GM18498 (cell line): ENCODE measurements around the gene FAM120A.
"Not testable (repeated sequence)": the region's sequence is repeated elsewhere in the genome, so short reads cannot be mapped to it uniquely, and the experiment has no call there.

Experiments
- ATAC-seq: cut with Tn5 transposase; IDR thresholded peaks from one replicate; pipeline ENCODE4 v1.9.1; 2021; ENCODE audit warnings: mild to moderate bottlenecking, moderate library complexity; ENCODE audit not compliant: unreplicated experiment

Gene FAM120A

DNA sequence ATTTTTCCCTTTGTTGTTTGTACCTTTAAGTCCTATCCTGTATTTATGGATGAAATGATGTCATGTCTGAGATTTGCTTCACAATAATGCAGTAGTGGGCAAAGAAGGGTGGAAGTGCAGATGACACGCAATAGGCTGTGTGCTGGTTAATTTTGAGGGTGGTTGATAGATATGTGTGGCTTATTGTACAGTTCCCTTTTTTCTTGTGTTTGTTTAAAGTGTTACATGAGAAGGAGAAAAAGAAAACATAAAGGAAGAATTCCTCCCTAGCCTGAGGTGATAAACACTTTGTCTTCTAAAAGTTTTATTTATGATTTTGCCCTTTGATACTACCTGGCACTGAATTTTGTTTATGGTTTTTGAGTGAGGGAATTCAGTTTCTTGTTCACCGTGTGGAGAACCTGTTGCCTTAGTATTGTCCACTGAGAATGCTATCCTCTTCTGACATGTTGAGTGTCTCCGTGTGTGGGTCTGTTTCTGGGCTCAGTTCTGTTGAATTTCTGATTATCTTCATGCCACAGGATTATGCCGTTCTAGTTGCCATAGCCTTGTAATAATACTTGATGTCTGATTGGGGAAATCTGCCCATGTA lies 54.2 kb downstream of the FAM120A start:
- no peak for ATAC-seq

- no peak for ATAC-seq
Observed at GRCh38 chr9:93507768-93508167, 56.3 kb downstream of the FAM120A start.

DNA sequence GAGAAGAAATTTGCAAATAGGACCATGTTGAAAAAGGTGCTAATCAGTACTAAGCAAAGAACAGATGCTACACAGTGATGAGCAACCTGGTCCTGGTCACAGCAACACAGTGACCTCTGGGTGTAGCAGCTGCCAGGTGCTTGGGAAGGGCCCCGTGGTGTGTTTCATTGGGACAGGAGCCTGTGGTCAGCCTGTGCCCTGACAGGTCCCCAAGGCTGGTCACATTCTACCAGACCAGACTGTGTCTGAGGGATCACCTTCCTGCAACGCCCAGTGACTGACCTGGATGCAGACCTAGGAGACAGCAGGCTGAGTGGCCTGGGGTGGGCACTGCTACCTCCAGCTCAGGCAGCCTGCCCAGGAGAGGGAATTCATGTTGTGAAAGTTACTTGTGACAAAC lies 56.7 kb downstream of the FAM120A start:
- ATAC-seq, result no peak

DNA sequence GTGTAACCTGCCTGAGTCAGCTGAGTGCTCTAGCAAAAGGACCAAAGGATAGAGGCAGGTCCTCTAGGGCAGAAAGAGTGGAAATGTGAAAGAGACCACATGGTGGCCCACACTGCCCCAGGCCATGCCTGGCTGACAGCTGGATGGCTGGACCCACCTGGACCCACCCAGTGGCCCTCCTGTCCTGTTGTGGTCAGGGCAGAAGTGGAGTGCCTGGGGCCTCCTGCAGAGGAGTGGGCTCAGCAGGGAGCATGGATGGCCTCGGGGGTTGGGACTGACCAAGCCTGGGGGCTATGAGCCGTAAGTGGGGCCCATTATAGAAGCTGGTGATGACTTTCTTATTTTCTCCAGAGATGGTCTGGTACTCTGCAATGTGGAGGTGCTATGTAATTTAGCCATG lies 57.6 kb downstream of the FAM120A start:
- ATAC-seq, result no peak

DNA sequence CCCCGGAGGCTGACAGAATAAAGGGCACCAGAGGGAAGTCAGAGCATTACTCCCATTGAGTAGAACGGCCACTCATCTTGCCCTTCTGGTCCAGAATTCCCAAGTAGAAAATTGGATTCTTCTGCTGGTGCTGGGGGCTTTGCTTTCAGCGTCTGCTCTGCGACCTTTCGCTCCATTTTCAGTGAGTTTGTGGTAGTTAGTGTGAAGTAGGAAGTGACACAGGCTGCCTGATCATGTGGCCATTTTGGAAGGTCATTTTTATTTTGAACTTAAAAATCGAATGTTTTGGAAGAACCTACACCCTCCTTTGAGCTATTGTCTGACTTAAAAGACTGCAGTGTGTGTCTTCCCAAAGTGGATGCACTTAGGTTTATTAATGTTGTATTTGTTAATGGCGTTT lies 58.6 kb downstream of the FAM120A start:
- ATAC-seq, result no peak

GRCh38 chr9:93511228-93511627 lies 59.7 kb downstream of the FAM120A start:
- ATAC-seq, result not testable (repeated sequence)

- ATAC-seq, result not testable (repeated sequence)
Observed at GRCh38 chr9:93512170-93512812, 60.8 kb downstream of the FAM120A start.

DNA sequence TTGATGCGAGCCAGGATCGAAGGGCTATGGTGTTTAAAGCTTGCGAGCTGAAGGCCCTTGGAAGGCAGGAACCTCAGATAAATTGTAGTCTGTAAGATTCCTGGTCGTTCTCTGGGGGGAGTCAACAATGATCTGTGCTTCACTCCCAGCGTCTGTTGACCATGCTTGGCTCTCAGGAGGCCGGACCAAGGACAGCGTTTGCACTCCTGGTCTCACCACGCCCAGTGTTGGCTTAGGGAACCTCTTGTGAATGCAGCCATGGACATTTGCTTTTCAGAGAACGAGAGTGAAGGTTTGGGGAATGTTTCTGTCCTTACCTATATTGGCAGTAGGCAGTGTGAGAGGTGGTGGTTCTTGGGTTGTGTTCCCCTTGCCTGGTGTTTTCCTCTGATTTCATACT lies 62.1 kb downstream of the FAM120A start:
- no peak for ATAC-seq

DNA sequence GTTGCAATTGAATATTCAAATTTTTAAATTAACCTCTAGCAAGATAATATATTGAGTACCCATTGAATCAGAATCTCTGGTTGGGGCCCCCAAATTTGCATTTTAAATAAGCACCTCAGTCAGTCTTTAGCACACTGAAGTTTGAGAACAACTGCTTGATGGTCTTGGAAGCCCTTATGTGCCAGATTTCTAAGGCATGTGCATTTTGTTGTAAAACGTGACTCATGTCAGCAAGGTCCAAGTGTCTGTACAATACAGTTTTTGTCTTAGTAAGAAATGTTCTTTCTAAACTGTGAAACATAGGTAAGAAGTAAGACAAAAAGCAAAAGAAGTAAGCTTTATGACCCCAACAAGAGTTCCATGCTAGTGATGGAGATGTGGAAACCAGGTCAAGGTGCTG lies 65.8 kb downstream of the FAM120A start:
- ATAC-seq, result no peak

DNA sequence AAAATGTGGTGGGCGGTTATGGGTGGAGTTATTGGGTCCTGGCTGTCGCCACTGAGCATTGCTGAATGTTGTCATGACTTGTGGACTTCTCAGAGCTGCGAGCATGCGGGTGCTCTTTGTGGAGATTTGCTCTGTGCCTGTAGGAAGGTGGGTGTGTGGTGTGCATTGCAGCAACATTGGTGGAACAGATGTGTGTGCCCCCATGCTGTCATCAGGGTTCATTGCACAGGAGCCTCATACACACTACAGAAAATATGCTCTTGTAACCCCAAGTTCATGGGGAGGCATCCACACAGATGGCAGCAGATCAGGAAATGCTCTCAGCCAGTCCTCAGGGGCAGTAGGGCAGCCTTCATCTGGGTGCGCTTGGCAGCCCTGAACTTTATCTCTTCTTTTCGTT lies 69.0 kb downstream of the FAM120A start:
- no peak for ATAC-seq

DNA sequence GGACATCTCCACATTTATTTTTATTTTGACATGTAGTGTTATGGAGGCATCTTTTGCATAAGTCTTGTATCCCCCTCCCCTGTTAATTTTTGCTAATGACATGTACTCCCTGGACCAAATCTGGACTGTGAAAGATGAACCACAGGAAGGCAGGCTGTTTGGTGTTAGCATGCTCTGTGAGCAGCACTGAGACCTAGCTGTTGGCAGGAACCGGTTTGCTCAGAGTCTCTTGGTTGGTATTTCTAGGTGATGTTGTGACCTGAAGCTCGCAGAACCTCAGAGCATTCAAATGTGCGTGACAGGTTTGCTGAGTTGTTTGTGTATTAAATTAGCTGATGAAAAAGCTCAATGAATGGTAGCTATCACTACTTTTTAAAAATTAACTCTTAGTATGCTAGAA lies 71.3 kb downstream of the FAM120A start:
- no peak for ATAC-seq

DNA sequence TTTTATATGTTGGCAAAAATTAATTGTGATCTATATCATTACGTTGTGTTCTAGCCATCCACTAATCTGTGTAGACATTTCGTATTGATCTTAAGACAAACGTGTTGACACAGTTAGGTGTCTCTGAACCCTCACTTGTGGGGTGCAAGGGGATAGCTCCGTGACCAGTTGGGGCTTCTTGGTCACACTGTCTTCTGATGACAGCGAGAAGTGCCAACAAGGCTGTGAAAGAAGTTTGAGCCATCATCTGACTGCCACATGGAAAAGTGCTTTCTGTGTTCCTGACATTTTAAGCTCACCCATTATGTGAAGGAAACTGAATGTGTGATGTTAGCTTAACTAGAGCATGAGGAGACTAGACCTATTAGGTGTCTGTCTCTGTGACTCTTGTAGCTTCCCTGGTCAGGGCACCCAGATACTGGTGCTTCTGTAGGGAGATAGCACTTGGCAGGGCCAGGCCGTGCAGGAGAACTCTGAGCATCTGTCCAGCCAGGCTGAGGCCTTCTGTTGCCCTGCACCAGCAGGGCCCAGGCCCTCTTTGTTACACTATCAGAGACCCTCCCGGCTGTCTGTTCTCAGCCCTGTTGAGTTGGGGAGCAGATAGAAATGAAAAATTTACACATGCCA lies 72.1 kb downstream of the FAM120A start:
- no peak for ATAC-seq

GRCh38 chr9:93525476-93525875 lies 74.0 kb downstream of the FAM120A start:
- ATAC-seq, result no peak

DNA sequence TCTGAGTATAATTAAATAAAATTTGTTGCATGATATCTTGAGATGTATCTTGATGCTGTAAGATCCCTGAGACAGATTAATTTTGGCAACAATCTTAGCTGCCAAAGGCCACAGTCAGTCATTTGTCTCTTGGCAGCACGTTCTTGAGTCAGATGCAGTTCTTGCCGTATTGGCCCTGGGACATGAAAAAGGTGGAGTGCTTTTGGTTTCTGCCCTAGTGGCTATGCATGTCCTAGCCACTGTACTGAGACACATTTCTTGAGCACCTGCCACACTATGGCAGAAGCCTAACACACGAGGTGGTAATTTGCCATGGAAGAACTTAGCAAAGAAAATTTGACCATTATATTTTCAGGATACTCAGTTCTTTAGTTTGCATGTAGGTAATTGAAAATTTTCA lies 79.9 kb downstream of the FAM120A start:
- ATAC-seq, result no peak

DNA sequence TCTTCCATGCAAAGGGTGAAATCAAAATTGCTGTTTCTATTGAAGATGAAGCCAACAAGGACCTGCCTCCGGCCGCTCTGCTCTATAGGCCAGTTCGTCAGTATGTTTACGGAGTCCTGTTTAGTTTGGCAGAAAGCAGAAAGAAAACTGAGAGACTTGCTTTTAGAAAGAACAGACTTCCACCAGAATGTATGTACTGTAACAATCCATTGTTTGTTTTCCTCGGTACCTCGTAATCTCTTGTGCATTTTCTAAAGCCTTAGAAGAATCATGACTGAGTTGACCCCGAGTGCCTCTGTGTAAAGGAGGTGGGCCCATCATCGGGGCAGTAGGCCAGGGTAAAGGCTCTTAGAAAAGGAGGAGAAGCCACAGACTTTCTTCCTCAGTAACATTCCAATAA lies 80.7 kb downstream of the FAM120A start:
- no peak for ATAC-seq

DNA sequence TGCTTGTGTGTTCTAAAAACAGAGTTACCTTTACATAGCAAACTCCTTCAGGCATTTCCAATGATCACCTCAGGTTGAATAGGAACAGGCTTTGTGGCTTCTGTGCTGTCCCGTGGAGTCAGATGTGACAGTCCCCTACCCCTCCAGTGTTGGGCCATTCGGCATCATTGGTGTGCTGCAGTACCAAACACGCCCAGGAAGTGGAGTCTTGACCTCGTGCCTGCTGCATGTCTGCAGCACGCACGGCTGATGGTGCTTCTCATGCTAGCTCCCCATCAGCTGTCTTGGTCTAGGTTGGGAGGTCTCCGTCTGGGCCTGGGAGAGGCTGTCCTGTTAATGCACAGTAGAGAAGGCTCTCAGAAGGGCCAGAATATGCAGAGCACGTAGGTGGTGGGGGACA lies 82.4 kb downstream of the FAM120A start:
- no peak for ATAC-seq

- no peak for ATAC-seq
Observed at GRCh38 chr9:93536167-93536566, 84.7 kb downstream of the FAM120A start.

GRCh38 chr9:93536874-93537273 lies 85.4 kb downstream of the FAM120A start:
- ATAC-seq, result no peak

GRCh38 chr9:93540305-93540704 lies 88.8 kb downstream of the FAM120A start:
- no peak for ATAC-seq

- ATAC-seq, result no peak
Observed at GRCh38 chr9:93541005-93541404, 89.5 kb downstream of the FAM120A start.

GRCh38 chr9:93541581-93542349 lies 90.3 kb downstream of the FAM120A start:
- ATAC-seq, result no peak

DNA sequence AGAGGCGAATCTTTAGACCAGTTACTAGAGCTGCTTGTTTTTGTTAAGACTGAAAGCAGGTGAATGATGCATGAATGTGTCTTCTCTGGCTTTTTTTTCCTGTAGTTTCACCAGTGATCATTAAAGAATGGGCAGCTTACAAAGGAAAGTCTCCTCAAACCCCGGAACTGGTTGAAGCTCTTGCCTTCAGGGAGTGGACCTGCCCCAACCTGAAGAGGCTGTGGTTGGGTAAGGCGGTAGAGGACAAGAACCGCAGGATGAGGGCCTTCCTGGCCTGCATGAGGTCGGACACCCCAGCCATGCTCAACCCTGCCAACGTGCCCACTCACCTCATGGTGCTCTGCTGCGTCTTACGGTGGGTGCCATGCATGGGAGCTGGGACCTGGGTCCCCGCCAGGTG lies 91.6 kb downstream of the FAM120A start:
- ATAC-seq, result no peak
